ENCODE measurements around the gene ZER1.
"Not testable (repeated sequence)": the region's sequence is repeated elsewhere in the genome, so short reads cannot be mapped to it uniquely, and the experiment has no call there.

Gene ZER1

GRCh38 chr9:128696923-128697707, 74.6 kb downstream of the ZER1 start:
- Histone ChIP-seq H3K27me3 (ENCODE audit: insufficient read depth, low read length) (no peaks in the 10 kb centered on the region), H3K9ac (ENCODE audit: low read depth, low read length) (no peak overlapping the region), H3K27ac (ENCODE audit: low read length) (no peak overlapping the region), H3K36me3 (ENCODE audit: insufficient read depth, low read depth, low read length) (peaks cover 51% of the 10 kb centered on the region), H3K9me3 (ENCODE audit: insufficient read depth, low read depth, low read length) (no peaks in the 10 kb centered on the region), H3K4me3 (ENCODE audit: low read length) (no peak overlapping the region), H3K4me1 (ENCODE audit: insufficient read depth, low read length) (no peaks in the 10 kb centered on the region)

GRCh38 chr9:128694344-128694743, 77.4 kb downstream of the ZER1 start:
- Histone ChIP-seq H3K27me3 (ENCODE audit: insufficient read depth, low read length) (no peaks in the 10 kb centered on the region), H3K4me3 (ENCODE audit: low read length) (no peak overlapping the region), H3K9ac (ENCODE audit: low read depth, low read length) (no peak overlapping the region), H3K36me3 (ENCODE audit: insufficient read depth, low read depth, low read length) (peaks cover 71% of the 10 kb centered on the region), H3K4me1 (ENCODE audit: insufficient read depth, low read length) (no peaks in the 10 kb centered on the region; the same call in 1 of the 2 replicates), H3K9me3 (ENCODE audit: insufficient read depth, low read depth, low read length) (no peaks in the 10 kb centered on the region), H3K27ac (ENCODE audit: low read length) (no peak overlapping the region)

GRCh38 chr9:128693738-128694137, 78.0 kb downstream of the ZER1 start:
- H3K4me3 ChIP-seq (ENCODE audit: low read length); H3K27ac ChIP-seq (ENCODE audit: low read length); H3K9ac ChIP-seq (ENCODE audit: low read depth, low read length); H3K27me3 ChIP-seq (ENCODE audit: insufficient read depth, low read length); H3K4me1 ChIP-seq (ENCODE audit: insufficient read depth, low read length); H3K9me3 ChIP-seq (ENCODE audit: insufficient read depth, low read depth, low read length): not testable (repeated sequence)
- H3K36me3 ChIP-seq (ENCODE audit: insufficient read depth, low read depth, low read length), result peaks cover 71% of the 10 kb centered on the region

- Histone ChIP-seq H3K9me3 (ENCODE audit: insufficient read depth, low read depth, low read length) (no peaks in the 10 kb centered on the region), H3K27me3 (ENCODE audit: insufficient read depth, low read length) (no peaks in the 10 kb centered on the region), H3K27ac (ENCODE audit: low read length) (peak overlapping the region; percentile 88), H3K36me3 (ENCODE audit: insufficient read depth, low read depth, low read length) (peaks cover 66% of the 10 kb centered on the region), H3K9ac (ENCODE audit: low read depth, low read length) (peak overlapping the region; percentile 96), H3K4me3 (ENCODE audit: low read length) (peak overlapping the region; percentile 97), H3K4me1 (ENCODE audit: insufficient read depth, low read length) (peaks cover 5% of the 10 kb centered on the region)
Observed at GRCh38 chr9:128690684-128691034, 81.1 kb downstream of the ZER1 start.

GRCh38 chr9:128689820-128690683, 81.7 kb downstream of the ZER1 start:
- Histone ChIP-seq H3K36me3 (ENCODE audit: insufficient read depth, low read depth, low read length) (peaks cover 66% of the 10 kb centered on the region), H3K9ac (ENCODE audit: low read depth, low read length) (peak overlapping the region; percentile 96), H3K4me1 (ENCODE audit: insufficient read depth, low read length) (peaks cover 5% of the 10 kb centered on the region), H3K27ac (ENCODE audit: low read length) (peak overlapping the region; percentile 88), H3K27me3 (ENCODE audit: insufficient read depth, low read length) (no peaks in the 10 kb centered on the region), H3K4me3 (ENCODE audit: low read length) (peak overlapping the region; percentile 97), H3K9me3 (ENCODE audit: insufficient read depth, low read depth, low read length) (no peaks in the 10 kb centered on the region)

- H3K4me1 ChIP-seq (ENCODE audit: insufficient read depth, low read length), result peaks cover 5% of the 10 kb centered on the region
- H3K27ac ChIP-seq (ENCODE audit: low read length), result no peak overlapping the region
- peaks cover 67% of the 10 kb centered on the region for H3K36me3 ChIP-seq (ENCODE audit: insufficient read depth, low read depth, low read length)
- peak overlapping the region; percentile 63; the same call in 1 of the 2 replicates for H3K9ac ChIP-seq (ENCODE audit: low read depth, low read length)
- H3K27me3 ChIP-seq (ENCODE audit: insufficient read depth, low read length), result no peaks in the 10 kb centered on the region
- no peaks in the 10 kb centered on the region for H3K9me3 ChIP-seq (ENCODE audit: insufficient read depth, low read depth, low read length)
- peak overlapping the region; percentile 56; the same call in 1 of the 2 replicates for H3K4me3 ChIP-seq (ENCODE audit: low read length)
Observed at GRCh38 chr9:128689293-128689774, 82.4 kb downstream of the ZER1 start.

- H3K9ac ChIP-seq (ENCODE audit: low read depth, low read length), result peak within 1 kb of the TSS; percentile 96
- no peaks in the 10 kb centered on the region for H3K9me3 ChIP-seq (ENCODE audit: insufficient read depth, low read depth, low read length)
- H3K4me3 ChIP-seq (ENCODE audit: low read length), result peak within 1 kb of the TSS; percentile 97
- H3K27me3 ChIP-seq (ENCODE audit: insufficient read depth, low read length), result no peaks in the 10 kb centered on the region
- peaks cover 5% of the 10 kb centered on the region for H3K4me1 ChIP-seq (ENCODE audit: insufficient read depth, low read length)
- H3K36me3 ChIP-seq (ENCODE audit: insufficient read depth, low read depth, low read length), result peaks cover 65% of the 10 kb centered on the region
- peak within 1 kb of the TSS; percentile 88 for H3K27ac ChIP-seq (ENCODE audit: low read length)
Observed at GRCh38 chr9:128688501-128689292, 83.0 kb downstream of the ZER1 start, which contains the start of gene SET. TSS of gene SET (plus strand) at chr9:128689222. CDS start at chr9:128689583, 361 bp downstream.

- peaks cover 5% of the 10 kb centered on the region for H3K4me1 ChIP-seq (ENCODE audit: insufficient read depth, low read length)
- H3K4me3 ChIP-seq (ENCODE audit: low read length), result peak overlapping the region; percentile 99; the same call in 1 of the 2 replicates
- no peaks in the 10 kb centered on the region for H3K27me3 ChIP-seq (ENCODE audit: insufficient read depth, low read length)
- peaks cover 52% of the 10 kb centered on the region for H3K36me3 ChIP-seq (ENCODE audit: insufficient read depth, low read depth, low read length)
- H3K9ac ChIP-seq (ENCODE audit: low read depth, low read length), result peak overlapping the region; percentile 83; the same call in 1 of the 2 replicates
- no peaks in the 10 kb centered on the region for H3K9me3 ChIP-seq (ENCODE audit: insufficient read depth, low read depth, low read length)
- H3K27ac ChIP-seq (ENCODE audit: low read length), result no peak overlapping the region
Observed at GRCh38 chr9:128687453-128687852, 84.3 kb downstream of the ZER1 start.

GRCh38 chr9:128685636-128686489, 85.9 kb downstream of the ZER1 start:
- Histone ChIP-seq H3K9ac (ENCODE audit: low read depth, low read length) (peak overlapping the region; percentile 100; the same call in 1 of the 2 replicates), H3K4me3 (ENCODE audit: low read length) (peak overlapping the region; percentile 99)

GRCh38 chr9:128684325-128685199, 87.2 kb downstream of the ZER1 start:
- Histone ChIP-seq H3K27me3 (ENCODE audit: insufficient read depth, low read length) (no peaks in the 10 kb centered on the region), H3K36me3 (ENCODE audit: insufficient read depth, low read depth, low read length) (peaks cover 29% of the 10 kb centered on the region), H3K9me3 (ENCODE audit: insufficient read depth, low read depth, low read length) (no peaks in the 10 kb centered on the region), H3K4me1 (ENCODE audit: insufficient read depth, low read length) (peaks cover 5% of the 10 kb centered on the region), H3K9ac (ENCODE audit: low read depth, low read length) (peak overlapping the region; percentile 100), H3K4me3 (ENCODE audit: low read length) (peak overlapping the region; percentile 99), H3K27ac (ENCODE audit: low read length) (peak overlapping the region; percentile 100)

More at GRCh38 chr9:128685636-128686489, 85.9 kb downstream of the ZER1 start:
- H3K4me1 ChIP-seq (ENCODE audit: insufficient read depth, low read length), result peaks cover 5% of the 10 kb centered on the region
- no peaks in the 10 kb centered on the region for H3K9me3 ChIP-seq (ENCODE audit: insufficient read depth, low read depth, low read length)
- peaks cover 37% of the 10 kb centered on the region for H3K36me3 ChIP-seq (ENCODE audit: insufficient read depth, low read depth, low read length)
- H3K27me3 ChIP-seq (ENCODE audit: insufficient read depth, low read length), result no peaks in the 10 kb centered on the region
- H3K27ac ChIP-seq (ENCODE audit: low read length), result peak overlapping the region; percentile 13

Measured in iPS-20b (cell line).